NCI-H2196 treated with DMSO at 0.1 percent for 48 hours (cell line): Measurements from ENCODE around the gene KIAA0825.

Experiments used
- DNase-seq: peaks from one replicate; lab custom pipeline; 2025; ENCODE audit not compliant: unreplicated experiment; lab: John Stamatoyannopoulos, UW

Gene KIAA0825

DNA sequence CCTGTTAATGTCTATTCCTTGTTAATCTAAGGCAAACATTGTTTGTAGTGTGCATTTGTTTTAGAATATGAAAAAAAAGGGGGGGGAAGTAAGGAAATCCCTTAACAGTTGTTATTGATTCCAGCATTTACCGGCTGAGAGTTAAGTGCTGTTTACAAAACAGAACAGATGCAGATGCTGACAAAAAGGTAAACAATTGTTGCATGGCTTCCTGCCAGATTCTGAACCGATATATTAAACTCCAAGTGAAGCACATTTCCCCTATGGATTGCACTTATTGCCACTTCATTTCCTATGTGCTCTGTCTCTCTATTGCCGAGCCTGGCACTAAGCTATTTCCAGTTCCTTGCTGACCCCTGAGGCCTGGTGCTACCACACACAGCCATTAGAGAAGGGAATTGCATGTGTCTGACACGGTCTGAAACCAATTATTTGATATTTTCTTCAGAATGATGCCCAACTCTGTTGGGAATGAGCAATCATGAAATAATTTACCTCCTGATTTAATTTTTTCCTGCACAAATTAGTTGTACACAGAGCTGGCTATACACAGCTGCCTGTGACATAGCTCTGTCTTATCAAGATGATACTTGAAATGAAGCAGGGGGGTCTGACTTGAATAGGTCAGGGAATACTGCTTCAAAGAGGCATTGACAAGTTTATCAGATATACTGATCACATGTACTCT lies 109.8 kb downstream of the KIAA0825 start:
- DNase-seq: no peak

DNA sequence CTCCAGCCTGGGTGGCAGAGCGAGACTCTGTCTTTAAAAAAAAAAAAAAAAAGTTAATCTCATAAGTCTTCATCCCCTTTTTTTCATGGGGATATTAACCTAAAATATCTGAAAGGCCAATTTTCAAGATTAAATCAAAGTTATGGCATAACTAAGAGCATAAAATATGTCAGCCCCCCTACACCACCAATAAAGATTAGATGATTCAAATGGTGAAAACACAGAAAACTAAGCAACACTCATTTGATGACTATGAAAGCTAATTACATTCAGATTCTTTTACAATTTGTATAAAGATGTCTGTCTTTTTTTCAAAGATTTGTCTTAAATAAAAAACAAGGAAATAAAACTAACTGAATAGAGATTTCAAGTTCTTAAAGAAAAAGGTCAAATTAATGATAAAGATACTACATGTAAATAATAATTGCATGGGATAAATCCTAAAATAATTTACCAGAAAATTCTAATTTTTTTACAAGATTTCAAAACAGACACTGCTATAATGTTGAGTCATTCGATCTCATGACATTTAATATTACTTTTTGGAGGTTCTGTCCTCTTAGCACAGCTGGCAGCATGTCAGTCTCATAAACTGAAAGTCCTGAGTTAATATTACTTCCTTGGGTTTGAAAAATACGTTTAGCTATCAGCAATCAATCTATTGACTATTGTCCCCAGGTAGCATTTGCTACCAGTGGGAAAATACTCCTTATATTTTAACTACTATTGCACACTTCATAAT lies 112.9 kb downstream of the KIAA0825 start:
- DNase-seq: no peak

DNA sequence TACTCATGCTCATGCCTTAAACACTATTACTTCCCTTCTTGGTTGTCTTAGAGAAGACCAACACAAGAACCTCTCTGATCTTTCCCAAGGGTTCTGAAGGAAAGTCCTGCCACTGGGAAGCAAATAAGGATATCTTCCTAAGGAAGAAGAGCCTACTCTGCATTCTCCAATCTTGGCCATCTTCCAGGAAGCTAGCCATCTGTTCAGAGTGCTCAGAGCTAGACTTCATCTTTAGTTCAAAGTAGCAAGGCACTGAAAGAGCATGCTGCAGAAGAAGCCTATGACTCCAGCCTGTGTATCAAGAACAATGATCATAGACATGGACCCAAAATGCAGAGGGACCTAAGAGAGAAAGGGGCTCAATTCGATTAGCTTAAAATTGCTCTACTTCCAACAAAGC lies 114.7 kb downstream of the KIAA0825 start:
- DNase-seq: no peak

- no peak for DNase-seq
Observed at GRCh38 chr5:94501365-94501764, 117.0 kb downstream of the KIAA0825 start.

DNA sequence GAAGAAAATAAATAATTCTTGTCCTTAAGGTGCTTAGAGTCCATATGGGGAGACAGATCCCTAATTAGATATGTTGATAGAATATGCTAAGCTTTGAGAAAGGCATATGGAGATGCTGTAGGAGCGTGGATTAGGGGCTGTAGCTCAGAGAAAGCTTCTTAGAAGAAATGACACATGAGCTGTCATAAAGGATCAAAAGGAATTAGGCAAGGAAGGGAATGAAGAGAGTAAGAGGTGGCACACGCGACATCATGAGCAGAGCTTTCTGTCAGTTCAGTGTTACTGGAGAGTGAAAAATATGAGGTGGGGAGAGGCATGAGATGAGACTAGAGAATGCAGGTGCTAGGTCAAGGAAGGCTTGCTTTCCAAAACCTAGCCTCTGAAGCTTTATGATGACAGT lies 118.6 kb downstream of the KIAA0825 start:
- no peak for DNase-seq

DNA sequence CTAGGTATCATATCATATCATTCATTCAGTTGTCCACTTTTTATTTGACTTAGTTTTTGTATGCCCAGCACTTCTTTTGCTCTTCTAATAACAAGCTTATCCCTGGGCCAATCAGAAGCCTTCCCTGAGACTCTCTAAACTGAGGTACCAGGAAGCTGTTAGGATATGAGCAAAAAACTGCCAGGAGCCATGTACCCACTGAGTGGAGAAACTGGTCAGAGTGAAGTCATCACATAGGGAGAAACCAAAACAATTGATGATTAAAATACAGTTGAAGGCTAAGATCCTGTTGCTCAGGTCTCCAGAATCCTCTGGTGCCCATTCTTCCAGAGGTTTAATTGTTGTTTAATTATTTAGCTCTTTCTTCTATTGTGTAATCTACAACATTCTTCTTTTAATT lies 120.2 kb downstream of the KIAA0825 start:
- no peak for DNase-seq

- DNase-seq: no peak
Observed at GRCh38 chr5:94485067-94485466, 133.3 kb downstream of the KIAA0825 start.

DNA sequence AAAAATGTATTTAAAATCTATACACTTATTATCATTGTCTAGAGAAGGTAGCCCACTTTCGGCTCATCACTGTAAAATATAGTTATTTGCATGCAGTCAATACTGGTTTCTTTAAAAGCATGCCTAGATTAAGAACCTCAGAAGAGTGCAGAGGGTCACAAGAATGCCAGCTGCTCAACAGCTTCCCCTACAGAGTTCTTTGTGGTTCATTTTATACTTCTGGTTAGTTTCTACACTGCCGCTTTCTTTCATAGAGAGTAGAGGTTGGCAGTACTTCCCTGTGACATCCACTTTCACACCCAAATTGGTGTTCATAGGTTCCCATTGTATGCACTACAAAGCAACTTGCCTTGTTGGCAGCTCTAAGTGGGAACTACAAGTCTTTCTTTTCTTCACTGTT lies 137.3 kb downstream of the KIAA0825 start:
- no peak for DNase-seq

DNA sequence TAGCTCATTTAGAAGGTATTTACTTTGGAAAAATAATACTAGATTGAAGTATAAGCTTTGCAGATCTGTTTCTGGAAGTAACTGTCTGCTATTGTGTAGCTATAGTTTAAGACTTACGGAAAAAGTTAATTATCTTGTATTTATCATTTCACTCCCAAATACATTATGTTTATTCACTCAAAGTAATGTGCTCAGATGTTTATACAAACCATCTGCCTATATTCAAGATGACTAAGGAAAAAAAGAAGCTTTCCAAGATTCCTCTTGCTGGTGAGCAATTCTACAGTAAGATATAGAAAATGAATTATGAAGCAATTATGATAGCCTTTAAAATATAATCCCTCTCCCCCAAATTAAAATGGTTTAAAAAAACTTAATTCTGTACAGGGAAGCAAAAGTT lies 137.9 kb downstream of the KIAA0825 start:
- DNase-seq: no peak

DNA sequence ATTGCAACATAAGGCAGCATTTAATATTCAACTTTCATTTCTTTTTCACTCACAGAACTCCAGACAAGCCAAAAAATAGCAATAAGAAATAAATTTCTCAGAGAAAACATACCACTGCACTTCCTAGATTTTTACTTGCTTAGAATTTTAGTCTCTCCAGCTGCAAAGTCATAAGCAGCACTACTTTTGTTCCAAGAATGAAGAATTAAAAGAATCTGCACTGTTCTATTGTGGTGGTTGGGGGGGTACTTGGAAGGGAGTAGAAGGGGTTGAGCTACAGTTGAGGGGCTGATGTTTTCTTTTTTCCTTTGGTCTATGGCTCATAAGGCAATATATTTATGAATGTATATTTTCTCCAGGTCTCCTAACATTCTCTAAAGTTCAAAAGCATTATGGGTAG lies 144.5 kb downstream of the KIAA0825 start:
- no peak for DNase-seq

DNA sequence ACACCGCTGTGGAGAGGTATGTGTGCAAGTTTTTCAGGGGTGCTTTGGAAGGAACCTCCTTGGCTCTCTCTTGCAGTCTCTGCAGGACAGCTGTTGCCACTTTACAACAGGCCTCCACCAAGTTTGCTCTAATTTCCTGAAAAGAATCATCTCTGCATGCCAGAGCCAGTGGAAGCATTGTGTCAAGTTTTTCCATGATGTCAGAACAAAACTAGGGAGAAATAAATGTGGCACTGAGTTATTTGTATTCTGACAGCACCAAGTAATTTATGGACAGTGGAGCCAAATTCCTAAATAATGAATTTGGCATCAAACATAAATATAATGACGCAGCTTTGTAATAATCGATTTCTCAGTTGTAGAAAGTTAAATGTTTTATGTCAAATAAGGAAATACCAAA lies 146.9 kb downstream of the KIAA0825 start:
- no peak for DNase-seq

DNA sequence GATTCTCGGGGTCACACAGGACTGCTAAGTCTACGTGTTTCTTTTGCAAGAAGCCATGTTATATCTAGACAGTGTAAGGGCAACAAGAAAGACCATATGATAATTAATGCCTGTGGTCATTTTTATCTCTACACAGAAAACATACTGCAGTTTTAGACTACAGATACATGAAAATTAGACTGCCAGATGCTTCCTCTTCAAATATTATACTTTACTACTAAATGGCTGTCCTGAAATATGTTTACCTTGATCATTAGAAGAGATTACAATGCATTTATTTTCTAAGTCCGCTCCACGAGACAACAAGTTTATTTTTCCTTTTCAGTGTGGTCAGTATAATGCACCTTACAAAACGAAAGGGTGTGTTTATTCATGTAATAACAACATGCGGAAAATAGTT lies 147.6 kb downstream of the KIAA0825 start:
- DNase-seq: no peak

DNA sequence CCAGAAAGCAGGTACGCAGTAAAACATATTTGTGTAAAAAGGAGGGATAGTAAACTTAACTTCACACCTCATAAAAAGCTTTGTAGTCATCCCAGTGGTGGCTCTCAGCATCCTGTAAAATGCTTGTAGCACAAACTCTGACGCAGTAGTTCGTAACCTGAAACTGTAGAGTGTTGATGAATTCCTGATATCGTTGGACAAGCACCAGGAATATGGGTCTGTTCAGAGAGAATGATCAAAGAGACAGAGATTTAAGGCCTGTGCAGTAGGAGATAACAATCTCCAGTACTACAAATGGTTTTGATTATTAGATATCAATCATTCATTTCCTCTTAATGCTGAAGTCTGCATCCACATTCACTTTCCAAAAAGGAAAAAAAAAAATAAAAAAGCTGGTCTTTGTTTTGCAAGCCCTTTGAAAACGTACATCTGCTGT lies 148.5 kb downstream of the KIAA0825 start:
- peak; percentile 63 for DNase-seq

DNA sequence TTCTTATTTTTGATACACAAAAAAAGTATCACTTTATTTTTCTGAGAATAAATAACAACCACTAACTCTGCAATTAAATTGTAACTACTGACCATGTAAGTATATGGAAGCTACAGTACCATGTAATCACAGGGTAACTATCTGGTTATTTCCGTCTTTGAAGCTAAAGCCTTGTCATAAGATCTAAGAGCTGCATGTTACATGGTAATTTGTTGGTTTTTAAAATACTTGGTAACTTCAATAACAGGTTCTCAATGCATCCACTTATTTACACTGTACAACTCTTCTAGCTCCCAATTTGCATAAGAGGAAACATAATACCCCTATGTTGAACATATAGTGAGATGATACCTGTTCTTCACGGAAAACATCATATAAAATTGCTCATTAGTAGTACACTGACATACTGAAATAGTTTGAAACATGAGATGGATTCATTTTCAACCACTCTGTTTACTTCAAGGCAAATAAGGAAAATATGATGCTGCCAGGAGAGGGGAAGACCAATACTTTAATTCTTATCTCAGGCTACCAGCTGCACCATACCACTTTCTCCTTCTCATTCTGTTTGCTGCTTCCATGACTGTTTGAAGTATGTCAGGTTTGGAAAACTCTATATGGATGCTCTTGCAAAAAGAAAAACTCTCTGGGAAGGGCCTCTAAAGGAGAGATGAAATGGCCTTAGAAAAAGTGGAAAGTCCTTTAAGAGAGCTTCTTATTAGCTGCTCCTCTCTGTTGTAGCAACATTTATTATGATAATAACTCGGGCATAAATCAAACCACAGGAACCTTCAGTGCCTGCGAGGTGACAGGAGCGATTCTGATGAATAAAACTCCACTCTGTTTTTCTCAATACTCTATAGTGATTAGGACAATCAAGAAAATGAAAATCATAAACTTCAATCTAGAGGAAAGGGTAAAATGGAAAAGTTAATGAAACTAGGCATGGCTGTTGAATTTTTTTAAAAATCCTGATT lies 150.2 kb downstream of the KIAA0825 start:
- peak; percentile 14 for DNase-seq

- no peak for DNase-seq
Observed at GRCh38 chr5:94467346-94467953, 151.0 kb downstream of the KIAA0825 start.

- no peak for DNase-seq
Observed at GRCh38 chr5:94463739-94464138, 154.7 kb downstream of the KIAA0825 start.

DNA sequence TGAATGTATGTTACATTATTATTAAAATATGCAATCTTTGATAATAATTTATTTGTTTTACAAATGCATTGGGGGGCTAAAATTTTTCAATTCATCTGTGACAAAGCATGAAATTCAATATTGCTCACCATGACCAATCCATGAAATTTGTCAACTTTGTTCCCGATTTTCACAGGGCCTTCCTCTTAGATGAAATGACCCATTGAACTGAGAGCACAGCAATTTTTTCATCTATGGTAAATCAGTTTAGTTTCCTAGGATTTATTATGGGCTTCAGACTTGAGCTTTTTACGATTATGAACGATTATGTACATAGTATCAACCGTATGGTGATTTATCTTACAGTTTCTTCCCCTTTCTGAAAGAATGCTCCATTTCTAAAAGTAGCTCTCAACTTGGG lies 157.3 kb downstream of the KIAA0825 start:
- no peak for DNase-seq

GRCh38 chr5:94459915-94460314 lies 158.5 kb downstream of the KIAA0825 start:
- no peak for DNase-seq

DNA sequence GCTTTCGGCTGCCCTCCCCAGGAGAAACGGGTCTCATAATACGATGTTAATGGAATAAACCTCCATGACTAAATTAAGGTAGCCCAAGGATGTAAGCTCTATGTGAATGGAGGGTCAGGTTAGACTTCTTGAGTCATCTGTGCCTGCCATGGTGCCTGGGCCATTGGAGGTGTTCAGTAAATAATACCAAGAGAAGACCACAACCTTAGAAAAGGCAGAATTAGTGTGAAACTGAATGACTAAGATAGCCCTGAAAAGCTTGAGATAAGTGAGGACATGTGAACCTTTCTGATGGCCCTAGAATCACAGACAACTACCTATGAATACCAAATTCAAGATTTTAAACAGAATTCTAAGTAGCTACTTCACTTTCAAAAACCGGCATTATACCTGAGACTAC lies 160.6 kb downstream of the KIAA0825 start:
- DNase-seq: no peak

- no peak for DNase-seq
Observed at GRCh38 chr5:94445726-94446125, 172.7 kb downstream of the KIAA0825 start.

DNA sequence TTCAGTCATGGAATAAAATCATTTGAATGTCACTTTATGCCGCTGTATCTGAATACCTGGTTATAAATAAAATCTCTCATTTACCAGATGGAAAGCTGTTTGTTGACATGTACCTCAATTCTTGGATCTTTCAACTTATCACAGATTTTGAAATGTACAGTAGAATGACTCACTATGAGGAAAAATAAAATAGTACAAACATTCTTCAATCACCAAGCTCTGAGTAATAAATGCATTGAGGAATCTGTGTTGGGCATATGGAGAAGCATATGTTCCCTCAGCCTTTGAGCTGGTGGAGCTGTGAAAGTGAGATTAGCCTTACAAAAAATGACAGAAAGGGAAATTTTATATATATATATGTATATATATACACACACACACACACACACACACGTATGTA lies 175.4 kb downstream of the KIAA0825 start:
- DNase-seq: no peak
